Measurements from ENCODE around the gene PAPOLA.

PAPOLA gene

GRCh38 chr14:96584199-96584906, 82.2 kb downstream of the PAPOLA start:
- Histone ChIP-seq H4K20me1 (ENCODE audit: insufficient read depth, low read length, poor library complexity, severe bottlenecking) (no peaks in the 10 kb centered on the region), H3K4me3 (ENCODE audit: low read length, poor library complexity, severe bottlenecking) (peak overlapping the region; percentile 23), H3F3A (ENCODE audit: low read depth) (no peaks in the 10 kb centered on the region), H3K4me2 (ENCODE audit: low read depth, low read length, poor library complexity, severe bottlenecking) (peak overlapping the region; percentile 62), H3K9me2 (replicated peaks; ENCODE audit: low read depth, low read length) (no peaks in the 10 kb centered on the region), H3K27me3 (ENCODE audit: insufficient read depth, low read length, poor library complexity, severe bottlenecking) (no peaks in the 10 kb centered on the region), H3K79me2 (ENCODE audit: insufficient read depth, low read length) (no peaks in the 10 kb centered on the region), H3K9ac (ENCODE audit: low read depth, low read length, poor library complexity, severe bottlenecking) (no peak overlapping the region), H3K9me3 (ENCODE audit: insufficient read depth, low read depth, low read length) (no peaks in the 10 kb centered on the region), H2AFZ (ENCODE audit: low read length) (peak overlapping the region; percentile 87), H3K4me1 (ENCODE audit: insufficient read depth, low read length, poor library complexity, severe bottlenecking) (peaks cover 4% of the 10 kb centered on the region), H3K36me3 (ENCODE audit: insufficient read depth, low read length) (no peaks in the 10 kb centered on the region)
- TF ChIP-seq, protein P1, sequence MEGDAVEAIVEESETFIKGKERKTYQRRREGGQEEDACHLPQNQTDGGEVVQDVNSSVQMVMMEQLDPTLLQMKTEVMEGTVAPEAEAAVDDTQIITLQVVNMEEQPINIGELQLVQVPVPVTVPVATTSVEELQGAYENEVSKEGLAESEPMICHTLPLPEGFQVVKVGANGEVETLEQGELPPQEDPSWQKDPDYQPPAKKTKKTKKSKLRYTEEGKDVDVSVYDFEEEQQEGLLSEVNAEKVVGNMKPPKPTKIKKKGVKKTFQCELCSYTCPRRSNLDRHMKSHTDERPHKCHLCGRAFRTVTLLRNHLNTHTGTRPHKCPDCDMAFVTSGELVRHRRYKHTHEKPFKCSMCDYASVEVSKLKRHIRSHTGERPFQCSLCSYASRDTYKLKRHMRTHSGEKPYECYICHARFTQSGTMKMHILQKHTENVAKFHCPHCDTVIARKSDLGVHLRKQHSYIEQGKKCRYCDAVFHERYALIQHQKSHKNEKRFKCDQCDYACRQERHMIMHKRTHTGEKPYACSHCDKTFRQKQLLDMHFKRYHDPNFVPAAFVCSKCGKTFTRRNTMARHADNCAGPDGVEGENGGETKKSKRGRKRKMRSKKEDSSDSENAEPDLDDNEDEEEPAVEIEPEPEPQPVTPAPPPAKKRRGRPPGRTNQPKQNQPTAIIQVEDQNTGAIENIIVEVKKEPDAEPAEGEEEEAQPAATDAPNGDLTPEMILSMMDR (conservative IDR thresholded peaks at IDR 0.05; ENCODE audit: low read length): peak; percentile 80
- TF ChIP-seq EZH2phosphoT487 (IDR thresholded peaks at IDR 0.05; ENCODE audit: borderline replicate concordance): no peak

DNA sequence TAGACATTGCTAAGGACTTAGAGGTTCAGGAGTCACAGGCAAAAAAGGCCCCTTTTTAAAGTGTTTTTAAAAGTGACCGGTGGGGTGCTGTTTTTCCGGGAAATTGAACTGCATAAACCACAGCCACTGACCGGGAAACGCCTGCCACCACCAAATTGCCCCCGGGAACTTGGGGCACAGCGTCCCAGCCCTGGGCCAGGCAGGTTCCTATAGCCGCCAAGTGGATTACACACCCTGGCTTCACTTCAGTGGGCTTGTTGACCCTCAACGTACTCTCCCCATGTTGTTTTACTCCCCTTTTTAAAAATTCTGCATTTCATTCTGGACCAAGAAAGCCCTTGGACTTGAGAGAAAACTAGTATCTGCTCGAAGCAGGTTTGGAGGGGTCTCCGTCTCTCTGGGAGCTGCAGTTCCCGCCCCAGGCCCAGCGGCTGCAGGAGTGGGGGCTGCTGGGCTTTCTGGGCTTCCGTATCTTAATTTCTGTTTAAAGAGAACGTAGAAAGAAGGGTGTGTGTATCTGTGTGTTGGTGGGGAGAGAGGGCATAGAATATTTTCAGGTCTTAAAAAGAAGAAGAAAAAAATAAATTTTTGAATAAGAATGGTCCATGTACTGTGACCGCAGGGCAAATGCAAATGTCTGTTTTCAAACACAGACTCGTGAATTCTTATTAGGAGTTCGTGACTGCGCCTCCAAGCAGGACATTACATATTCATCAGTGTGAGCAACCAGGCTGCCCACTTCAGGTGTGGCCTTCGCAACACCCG, 82.9 kb downstream of the PAPOLA start:
- Histone ChIP-seq H3F3A (ENCODE audit: low read depth) (no peaks in the 10 kb centered on the region), H3K4me2 (ENCODE audit: low read depth, low read length, poor library complexity, severe bottlenecking) (peak overlapping the region; percentile 62), H3K9me3 (ENCODE audit: insufficient read depth, low read depth, low read length) (no peaks in the 10 kb centered on the region), H3K79me2 (ENCODE audit: insufficient read depth, low read length) (no peaks in the 10 kb centered on the region), H3K4me1 (ENCODE audit: insufficient read depth, low read length, poor library complexity, severe bottlenecking) (peaks cover 4% of the 10 kb centered on the region), H3K9ac (ENCODE audit: low read depth, low read length, poor library complexity, severe bottlenecking) (no peak overlapping the region), H2AFZ (ENCODE audit: low read length) (peak overlapping the region; percentile 87; the same call in 1 of the 2 replicates), H4K20me1 (ENCODE audit: insufficient read depth, low read length, poor library complexity, severe bottlenecking) (no peaks in the 10 kb centered on the region), H3K27me3 (ENCODE audit: insufficient read depth, low read length, poor library complexity, severe bottlenecking) (no peaks in the 10 kb centered on the region), H3K4me3 (ENCODE audit: low read length, poor library complexity, severe bottlenecking) (no peak overlapping the region), H3K36me3 (ENCODE audit: insufficient read depth, low read length) (no peaks in the 10 kb centered on the region), H3K9me2 (replicated peaks; ENCODE audit: low read depth, low read length) (no peaks in the 10 kb centered on the region)
- TF ChIP-seq EZH2phosphoT487 (IDR thresholded peaks at IDR 0.05; ENCODE audit: borderline replicate concordance): no peak
- TF ChIP-seq, protein P1 (conservative IDR thresholded peaks at IDR 0.05; ENCODE audit: low read length): no peak

DNA sequence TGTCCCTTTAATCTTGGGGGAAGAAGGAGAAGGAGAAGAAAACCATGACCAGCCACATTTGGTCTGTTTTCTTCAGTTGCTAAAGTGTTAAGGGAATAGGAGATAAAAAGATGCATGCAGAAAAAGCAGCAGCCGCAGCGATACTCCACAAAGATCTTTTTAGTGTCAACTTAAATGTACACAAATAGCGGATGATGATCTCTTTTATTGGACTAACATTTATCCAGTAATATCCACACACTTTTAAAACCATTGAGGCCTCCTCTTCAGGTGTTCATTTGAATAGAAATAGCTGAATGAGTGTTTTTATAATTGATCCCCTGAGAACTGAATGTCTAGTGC, 83.5 kb downstream of the PAPOLA start:
- Histone ChIP-seq H4K20me1 (ENCODE audit: insufficient read depth, low read length, poor library complexity, severe bottlenecking) (no peaks in the 10 kb centered on the region), H3K4me2 (ENCODE audit: low read depth, low read length, poor library complexity, severe bottlenecking) (no peak overlapping the region), H3F3A (ENCODE audit: low read depth) (no peaks in the 10 kb centered on the region), H2AFZ (ENCODE audit: low read length) (no peak overlapping the region), H3K27me3 (ENCODE audit: insufficient read depth, low read length, poor library complexity, severe bottlenecking) (no peaks in the 10 kb centered on the region), H3K4me1 (ENCODE audit: insufficient read depth, low read length, poor library complexity, severe bottlenecking) (peaks cover 4% of the 10 kb centered on the region), H3K4me3 (ENCODE audit: low read length, poor library complexity, severe bottlenecking) (no peak overlapping the region), H3K36me3 (ENCODE audit: insufficient read depth, low read length) (no peaks in the 10 kb centered on the region), H3K9me2 (replicated peaks; ENCODE audit: low read depth, low read length) (no peaks in the 10 kb centered on the region), H3K9ac (ENCODE audit: low read depth, low read length, poor library complexity, severe bottlenecking) (no peak overlapping the region), H3K79me2 (ENCODE audit: insufficient read depth, low read length) (no peaks in the 10 kb centered on the region), H3K9me3 (ENCODE audit: insufficient read depth, low read depth, low read length) (no peaks in the 10 kb centered on the region)
- TF ChIP-seq, protein P1 (conservative IDR thresholded peaks at IDR 0.05; ENCODE audit: low read length): no peak
- TF ChIP-seq EZH2phosphoT487 (IDR thresholded peaks at IDR 0.05; ENCODE audit: borderline replicate concordance): no peak
